Liver (tissue), 3 donors: ENCODE data around the gene FOXP3.

Experiments
- RAD21 ChIP-seq, 2 donors: IDR thresholded peaks; 2 replicates each; pipeline ENCODE4 v1.6.1; 2016; ENCODE audit warnings: antibody characterized with exemption in 2 of 2, mild to moderate bottlenecking in 2 of 2
- SP1 ChIP-seq: IDR thresholded peaks from 2 replicates; pipeline ENCODE4 v1.6.1; 2018; ENCODE audit warnings: antibody characterized with exemption, mild to moderate bottlenecking
- TF ChIP-seq, protein P1 (sequence below): IDR thresholded peaks from 2 replicates; pipeline ENCODE4 v1.6.1; 2016; ENCODE audit warnings: antibody characterized with exemption
- TF ChIP-seq, protein P2 (sequence below): fragments of 150-350 bp; IDR thresholded peaks from 2 replicates; pipeline ENCODE4 v1.5.1; 2017; ENCODE audit warnings: improper control_type of control experiment, low read depth, low read length; ENCODE audit not compliant: missing input control
- TF ChIP-seq, protein P3 (sequence below): IDR thresholded peaks from 2 replicates; pipeline ENCODE4 v1.6.1; 2016; ENCODE audit warnings: antibody characterized with exemption
- TF ChIP-seq, protein P4 (sequence below): IDR thresholded peaks from 2 replicates; pipeline ENCODE4 v1.6.1; 2016; ENCODE audit warnings: antibody characterized with exemption, mild to moderate bottlenecking
- donor health status: healthy.
- donor health status: healthy.

DNA sequence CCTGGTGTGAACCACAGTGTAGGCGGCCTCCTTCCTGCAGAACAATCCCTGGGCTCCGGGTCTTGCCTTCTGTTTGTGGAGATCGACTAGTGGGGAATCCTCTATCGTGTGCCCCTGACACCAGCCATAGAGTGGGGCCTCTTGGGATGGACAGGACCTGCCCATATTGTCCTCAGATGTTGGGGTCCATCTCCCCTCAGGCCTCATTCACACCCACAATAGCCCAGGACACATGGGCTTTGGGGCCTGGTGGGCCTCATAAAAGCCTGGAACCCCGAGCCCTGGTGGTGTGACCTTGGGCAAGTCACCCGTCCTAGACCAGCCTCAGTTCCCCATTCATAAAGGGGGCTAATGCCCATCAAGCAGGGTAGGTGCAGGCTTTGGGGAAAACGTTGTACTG lies 25.7 kb upstream of the FOXP3 start:
- TF ChIP-seq, protein P1, sequence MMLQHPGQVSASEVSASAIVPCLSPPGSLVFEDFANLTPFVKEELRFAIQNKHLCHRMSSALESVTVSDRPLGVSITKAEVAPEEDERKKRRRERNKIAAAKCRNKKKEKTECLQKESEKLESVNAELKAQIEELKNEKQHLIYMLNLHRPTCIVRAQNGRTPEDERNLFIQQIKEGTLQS = no peak
- TF ChIP-seq, protein P2, sequence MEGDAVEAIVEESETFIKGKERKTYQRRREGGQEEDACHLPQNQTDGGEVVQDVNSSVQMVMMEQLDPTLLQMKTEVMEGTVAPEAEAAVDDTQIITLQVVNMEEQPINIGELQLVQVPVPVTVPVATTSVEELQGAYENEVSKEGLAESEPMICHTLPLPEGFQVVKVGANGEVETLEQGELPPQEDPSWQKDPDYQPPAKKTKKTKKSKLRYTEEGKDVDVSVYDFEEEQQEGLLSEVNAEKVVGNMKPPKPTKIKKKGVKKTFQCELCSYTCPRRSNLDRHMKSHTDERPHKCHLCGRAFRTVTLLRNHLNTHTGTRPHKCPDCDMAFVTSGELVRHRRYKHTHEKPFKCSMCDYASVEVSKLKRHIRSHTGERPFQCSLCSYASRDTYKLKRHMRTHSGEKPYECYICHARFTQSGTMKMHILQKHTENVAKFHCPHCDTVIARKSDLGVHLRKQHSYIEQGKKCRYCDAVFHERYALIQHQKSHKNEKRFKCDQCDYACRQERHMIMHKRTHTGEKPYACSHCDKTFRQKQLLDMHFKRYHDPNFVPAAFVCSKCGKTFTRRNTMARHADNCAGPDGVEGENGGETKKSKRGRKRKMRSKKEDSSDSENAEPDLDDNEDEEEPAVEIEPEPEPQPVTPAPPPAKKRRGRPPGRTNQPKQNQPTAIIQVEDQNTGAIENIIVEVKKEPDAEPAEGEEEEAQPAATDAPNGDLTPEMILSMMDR = no peak
- TF ChIP-seq SP1 (no peak), RAD21 (IDR thresholded peaks at IDR 0.05) (no peak)
- TF ChIP-seq, protein P3, sequence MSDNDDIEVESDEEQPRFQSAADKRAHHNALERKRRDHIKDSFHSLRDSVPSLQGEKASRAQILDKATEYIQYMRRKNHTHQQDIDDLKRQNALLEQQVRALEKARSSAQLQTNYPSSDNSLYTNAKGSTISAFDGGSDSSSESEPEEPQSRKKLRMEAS = no peak
- TF ChIP-seq, protein P4, sequence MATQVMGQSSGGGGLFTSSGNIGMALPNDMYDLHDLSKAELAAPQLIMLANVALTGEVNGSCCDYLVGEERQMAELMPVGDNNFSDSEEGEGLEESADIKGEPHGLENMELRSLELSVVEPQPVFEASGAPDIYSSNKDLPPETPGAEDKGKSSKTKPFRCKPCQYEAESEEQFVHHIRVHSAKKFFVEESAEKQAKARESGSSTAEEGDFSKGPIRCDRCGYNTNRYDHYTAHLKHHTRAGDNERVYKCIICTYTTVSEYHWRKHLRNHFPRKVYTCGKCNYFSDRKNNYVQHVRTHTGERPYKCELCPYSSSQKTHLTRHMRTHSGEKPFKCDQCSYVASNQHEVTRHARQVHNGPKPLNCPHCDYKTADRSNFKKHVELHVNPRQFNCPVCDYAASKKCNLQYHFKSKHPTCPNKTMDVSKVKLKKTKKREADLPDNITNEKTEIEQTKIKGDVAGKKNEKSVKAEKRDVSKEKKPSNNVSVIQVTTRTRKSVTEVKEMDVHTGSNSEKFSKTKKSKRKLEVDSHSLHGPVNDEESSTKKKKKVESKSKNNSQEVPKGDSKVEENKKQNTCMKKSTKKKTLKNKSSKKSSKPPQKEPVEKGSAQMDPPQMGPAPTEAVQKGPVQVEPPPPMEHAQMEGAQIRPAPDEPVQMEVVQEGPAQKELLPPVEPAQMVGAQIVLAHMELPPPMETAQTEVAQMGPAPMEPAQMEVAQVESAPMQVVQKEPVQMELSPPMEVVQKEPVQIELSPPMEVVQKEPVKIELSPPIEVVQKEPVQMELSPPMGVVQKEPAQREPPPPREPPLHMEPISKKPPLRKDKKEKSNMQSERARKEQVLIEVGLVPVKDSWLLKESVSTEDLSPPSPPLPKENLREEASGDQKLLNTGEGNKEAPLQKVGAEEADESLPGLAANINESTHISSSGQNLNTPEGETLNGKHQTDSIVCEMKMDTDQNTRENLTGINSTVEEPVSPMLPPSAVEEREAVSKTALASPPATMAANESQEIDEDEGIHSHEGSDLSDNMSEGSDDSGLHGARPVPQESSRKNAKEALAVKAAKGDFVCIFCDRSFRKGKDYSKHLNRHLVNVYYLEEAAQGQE = no peak
